Mucosa of stomach (tissue), 1 donor: ENCODE measurements around the gene RABGAP1L.

Experiments
- H3K27me3 ChIP-seq: one replicate; pipeline ENCODE4 v1.7.0; 2013; ENCODE audit warnings: mild to moderate bottlenecking, low read length; ENCODE audit not compliant: control insufficient read depth, insufficient read depth
- H3K36me3 ChIP-seq: one replicate; pipeline ENCODE4 v1.7.0; 2013; ENCODE audit warnings: low read length; ENCODE audit not compliant: control insufficient read depth, insufficient read depth
- H3K4me1 ChIP-seq: one replicate; pipeline ENCODE4 v1.7.0; 2013; ENCODE audit warnings: mild to moderate bottlenecking, low read length; ENCODE audit not compliant: control insufficient read depth, insufficient read depth
- H3K4me3 ChIP-seq: one replicate; pipeline ENCODE4 v1.7.0; 2013; ENCODE audit warnings: low read length
- H3K9ac ChIP-seq: one replicate; pipeline ENCODE4 v1.7.0; 2013; ENCODE audit warnings: mild to moderate bottlenecking, low read length, moderate library complexity
- H3K9me3 ChIP-seq: one replicate; pipeline ENCODE4 v1.7.0; 2013; ENCODE audit warnings: mild to moderate bottlenecking, low read length, moderate library complexity; ENCODE audit not compliant: control insufficient read depth
- donor health status: Pancreatic carcinoma.

The RABGAP1L gene

DNA sequence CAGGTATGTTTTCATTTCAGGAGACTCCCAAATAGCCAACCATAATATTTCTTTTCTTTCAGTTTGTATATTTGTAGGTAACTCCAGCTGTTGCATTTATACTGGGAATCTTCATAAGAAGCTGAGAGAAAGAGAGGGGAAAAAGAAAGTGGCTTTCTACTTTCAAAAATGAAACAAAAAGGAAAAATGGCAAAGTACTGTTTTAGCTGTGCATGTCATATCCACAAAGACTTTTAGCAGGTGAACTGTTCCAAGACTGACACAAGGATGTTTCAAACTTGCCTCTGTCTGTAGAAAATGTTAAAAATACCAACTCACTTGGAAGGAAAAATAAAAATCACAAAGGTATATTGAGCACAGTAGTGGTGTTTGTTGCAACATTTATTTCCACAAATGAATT lies 798.5 kb downstream of the RABGAP1L start:
- Histone ChIP-seq H3K4me1 (peaks cover 21% of the 10 kb centered on the region), H3K4me3 (no peak overlapping the region), H3K27me3 (no peaks in the 10 kb centered on the region), H3K9me3 (no peaks in the 10 kb centered on the region), H3K9ac (no peak overlapping the region), H3K36me3 (no peaks in the 10 kb centered on the region)

- no peaks in the 10 kb centered on the region for H3K36me3 ChIP-seq
- no peak overlapping the region for H3K9ac ChIP-seq
- no peaks in the 10 kb centered on the region for H3K27me3 ChIP-seq
- H3K9me3 ChIP-seq = no peaks in the 10 kb centered on the region
- no peak overlapping the region for H3K4me3 ChIP-seq
- H3K4me1 ChIP-seq = peaks cover 18% of the 10 kb centered on the region
Measured at GRCh38 chr1:174958396-174958795, 799.1 kb downstream of the RABGAP1L start.

- Histone ChIP-seq H3K27me3 (no peaks in the 10 kb centered on the region), H3K9me3 (no peaks in the 10 kb centered on the region), H3K36me3 (no peaks in the 10 kb centered on the region), H3K9ac (no peak overlapping the region), H3K4me1 (peaks cover 22% of the 10 kb centered on the region), H3K4me3 (no peak overlapping the region)
Measured at GRCh38 chr1:174960362-174960761, 801.0 kb downstream of the RABGAP1L start.

DNA sequence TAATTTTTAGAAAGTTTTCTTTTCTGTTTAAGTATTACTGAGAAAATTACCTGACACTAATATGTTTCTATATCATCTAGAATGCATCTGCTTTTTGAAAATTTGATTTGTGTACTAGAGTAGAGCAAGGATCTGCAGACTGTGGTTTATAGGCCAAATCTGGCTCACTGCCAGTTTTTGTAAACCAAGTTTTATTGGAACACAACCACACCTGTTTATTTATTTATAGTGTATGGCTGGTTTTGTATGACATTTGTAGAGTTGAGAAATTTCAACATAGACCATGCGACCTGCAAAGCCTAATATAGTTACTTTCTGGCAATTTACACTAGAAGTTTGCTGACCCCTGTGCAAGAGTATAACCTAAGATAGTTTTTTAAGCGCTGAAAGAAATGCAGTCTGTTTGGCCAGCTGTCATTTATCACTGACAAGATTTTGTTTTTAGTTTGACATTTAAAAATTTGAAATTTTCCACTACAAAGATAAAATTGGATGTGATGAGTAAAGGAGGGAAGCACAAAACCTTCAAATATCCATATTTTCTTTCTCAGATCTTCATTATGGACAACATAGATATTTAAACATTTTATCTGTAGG lies 804.3 kb downstream of the RABGAP1L start:
- H3K4me1 ChIP-seq = peaks cover 39% of the 10 kb centered on the region
- H3K27me3 ChIP-seq = no peaks in the 10 kb centered on the region
- H3K9ac ChIP-seq = no peak overlapping the region
- no peak overlapping the region for H3K4me3 ChIP-seq
- H3K36me3 ChIP-seq = no peaks in the 10 kb centered on the region
- H3K9me3 ChIP-seq = no peaks in the 10 kb centered on the region

DNA sequence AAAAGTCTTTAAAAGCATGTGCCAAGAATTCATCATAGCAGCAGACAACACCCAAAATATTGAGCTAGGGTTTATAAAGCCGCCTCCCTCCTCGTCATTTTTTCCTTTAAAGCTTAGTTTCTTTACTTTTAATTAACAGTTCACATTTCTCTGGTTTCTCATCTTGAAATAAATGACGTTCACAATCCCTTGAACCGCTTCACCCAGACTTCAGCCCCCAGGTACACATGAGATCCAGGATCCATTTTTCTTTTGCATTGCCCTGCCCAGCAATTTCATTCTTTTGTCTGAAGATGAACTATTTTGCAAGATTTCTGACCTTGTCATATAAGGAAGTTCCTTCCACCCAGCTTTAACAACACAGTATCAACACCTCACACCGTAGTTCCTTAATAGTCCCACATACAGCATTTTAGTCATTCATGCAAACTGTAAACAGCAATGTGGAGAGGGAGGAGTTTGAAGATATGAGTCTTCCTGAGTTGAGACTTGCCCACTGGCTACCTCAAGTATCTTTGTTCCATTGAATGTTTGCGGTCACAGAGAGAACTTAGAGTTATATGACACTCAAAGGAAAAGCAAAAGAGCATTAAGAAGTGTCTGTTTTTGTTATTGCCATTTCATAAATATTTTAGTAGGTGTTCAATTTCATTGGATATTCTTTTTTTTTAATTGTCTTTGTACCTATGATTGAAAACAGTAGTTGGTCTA lies 805.1 kb downstream of the RABGAP1L start:
- no peaks in the 10 kb centered on the region for H3K9me3 ChIP-seq
- H3K4me3 ChIP-seq = no peak overlapping the region
- H3K9ac ChIP-seq = peak overlapping the region; percentile 11
- peaks cover 39% of the 10 kb centered on the region for H3K4me1 ChIP-seq
- H3K36me3 ChIP-seq = no peaks in the 10 kb centered on the region
- no peaks in the 10 kb centered on the region for H3K27me3 ChIP-seq

GRCh38 chr1:174964972-174965361 lies 805.6 kb downstream of the RABGAP1L start:
- H3K4me1 ChIP-seq = peaks cover 39% of the 10 kb centered on the region
- peak overlapping the region; percentile 11 for H3K9ac ChIP-seq
- no peaks in the 10 kb centered on the region for H3K9me3 ChIP-seq
- H3K27me3 ChIP-seq = no peaks in the 10 kb centered on the region
- H3K36me3 ChIP-seq = peaks cover under 1% of the 10 kb centered on the region
- H3K4me3 ChIP-seq = no peak overlapping the region

- Histone ChIP-seq H3K27me3 (no peaks in the 10 kb centered on the region), H3K36me3 (peaks cover 3% of the 10 kb centered on the region), H3K4me1 (peaks cover 39% of the 10 kb centered on the region), H3K9me3 (no peaks in the 10 kb centered on the region), H3K4me3 (no peak overlapping the region), H3K9ac (peak overlapping the region; percentile 11)
Measured at GRCh38 chr1:174965362-174966007, 806.2 kb downstream of the RABGAP1L start.

DNA sequence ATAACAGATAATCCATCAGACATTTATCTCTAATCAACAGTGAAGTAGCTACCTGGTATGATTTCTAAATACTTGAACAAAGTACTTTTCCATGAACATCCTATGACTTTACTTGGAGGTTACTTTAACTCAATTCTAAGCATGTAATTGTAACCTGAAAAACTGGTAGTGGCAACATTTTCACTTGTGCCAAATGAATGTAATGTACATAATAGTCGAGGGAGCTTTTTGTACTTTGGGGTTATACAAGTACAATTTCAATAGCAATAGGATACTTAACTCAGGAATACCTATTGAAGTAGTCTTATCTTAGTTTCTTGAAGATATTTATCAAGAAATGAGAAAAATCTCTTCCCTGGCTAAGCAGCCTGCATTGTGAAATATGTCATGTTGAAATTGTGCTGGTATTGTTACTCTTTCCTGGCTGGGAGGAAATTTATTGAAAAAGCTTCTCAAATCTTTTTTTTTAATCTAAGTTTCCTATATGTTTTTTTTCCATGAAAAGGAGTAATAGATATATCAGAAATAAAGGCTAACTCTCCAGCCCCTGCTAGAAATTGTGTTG lies 806.8 kb downstream of the RABGAP1L start:
- H3K4me1 ChIP-seq = peaks cover 39% of the 10 kb centered on the region

GRCh38 chr1:174967845-174968705 lies 808.8 kb downstream of the RABGAP1L start:
- H3K27me3 ChIP-seq = no peaks in the 10 kb centered on the region
- no peaks in the 10 kb centered on the region for H3K9me3 ChIP-seq
- peaks cover 3% of the 10 kb centered on the region for H3K36me3 ChIP-seq
- H3K4me3 ChIP-seq = no peak overlapping the region
- peaks cover 39% of the 10 kb centered on the region for H3K4me1 ChIP-seq
- H3K9ac ChIP-seq = no peak overlapping the region

More for the DNA sequence above, 806.8 kb downstream of the RABGAP1L start:
- Histone ChIP-seq H3K9me3 (no peaks in the 10 kb centered on the region), H3K9ac (no peak overlapping the region), H3K4me3 (no peak overlapping the region), H3K27me3 (no peaks in the 10 kb centered on the region), H3K36me3 (peaks cover 3% of the 10 kb centered on the region)

GRCh38 chr1:174968750-174969244 lies 809.5 kb downstream of the RABGAP1L start:
- Histone ChIP-seq H3K36me3 (peaks cover 3% of the 10 kb centered on the region), H3K4me3 (no peak overlapping the region), H3K4me1 (peaks cover 33% of the 10 kb centered on the region), H3K9ac (no peak overlapping the region), H3K27me3 (no peaks in the 10 kb centered on the region), H3K9me3 (no peaks in the 10 kb centered on the region)

GRCh38 chr1:174969977-174970376 lies 810.7 kb downstream of the RABGAP1L start:
- no peaks in the 10 kb centered on the region for H3K9me3 ChIP-seq
- H3K36me3 ChIP-seq = peaks cover 3% of the 10 kb centered on the region
- H3K9ac ChIP-seq = no peak overlapping the region
- peaks cover 22% of the 10 kb centered on the region for H3K4me1 ChIP-seq
- H3K27me3 ChIP-seq = no peaks in the 10 kb centered on the region
- no peak overlapping the region for H3K4me3 ChIP-seq
